ENCODE data around the gene GNAT2. TPM values are rescaled to one million over a fixed set of nuclear protein-coding genes. Genes with fewer than 3 reads are reported as not detected.

Gene GNAT2
- total and polyA plus RNA-seq, 2 donors (not counting 3 experiments of a cell fraction or from before 2014, with no cell fraction given): not detected

DNA sequence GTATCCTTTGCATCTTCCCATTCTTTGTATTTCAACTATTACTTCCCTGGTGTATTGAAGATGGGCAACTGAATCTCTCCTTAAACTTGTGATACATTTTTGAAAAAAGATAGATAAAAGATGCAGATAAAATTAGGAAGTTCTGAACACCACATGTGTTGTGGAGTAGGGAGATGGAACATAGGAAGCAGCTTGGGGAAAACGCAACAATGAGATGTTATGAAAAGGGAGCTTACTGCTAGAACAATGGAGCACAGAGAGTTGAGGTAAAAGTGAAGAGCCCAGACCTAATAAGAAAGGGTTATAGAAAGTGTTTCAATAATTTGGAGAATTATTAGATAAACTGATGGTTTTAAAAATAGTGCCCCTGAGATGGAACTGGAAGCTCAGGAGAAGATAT, 50.1 kb downstream of the GNAT2 start:
- H4K20me1 ChIP-seq (replicated peaks; ENCODE audit: control insufficient read depth, extremely low read depth, insufficient read depth, low read length): peaks cover 17% of the 10 kb centered on the region
- no peaks in the 10 kb centered on the region for H3K36me3 ChIP-seq (ENCODE audit: control insufficient read depth in 2 of 2, extremely low read depth in 1 of 2, insufficient read depth in 2 of 2, low read length in 2 of 2)
- ChIA-PET POLR2A (no interaction called here), CTCF (interaction anchor here (0.8 to 2.9 kb wide), 8 partner anchors 10 to 71 kb away, joined by 3 to 16 read pairs (median 4); no protein-coding TSS in a partner anchor)
- no peak overlapping the region for H2AFZ ChIP-seq (ENCODE audit: low read depth, low read length)
- FAIRE-seq (no peak), DNase-seq (ENCODE audit: low read depth, low spot score) (peak; percentile 48)
- no peak overlapping the region for H3K9ac ChIP-seq (replicated peaks; ENCODE audit: extremely low read depth, insufficient read depth, low read length)
- peaks cover 93% of the 10 kb centered on the region for H3K79me2 ChIP-seq (ENCODE audit: control insufficient read depth, insufficient read depth, low read length)
- TF ChIP-seq, protein P1, sequence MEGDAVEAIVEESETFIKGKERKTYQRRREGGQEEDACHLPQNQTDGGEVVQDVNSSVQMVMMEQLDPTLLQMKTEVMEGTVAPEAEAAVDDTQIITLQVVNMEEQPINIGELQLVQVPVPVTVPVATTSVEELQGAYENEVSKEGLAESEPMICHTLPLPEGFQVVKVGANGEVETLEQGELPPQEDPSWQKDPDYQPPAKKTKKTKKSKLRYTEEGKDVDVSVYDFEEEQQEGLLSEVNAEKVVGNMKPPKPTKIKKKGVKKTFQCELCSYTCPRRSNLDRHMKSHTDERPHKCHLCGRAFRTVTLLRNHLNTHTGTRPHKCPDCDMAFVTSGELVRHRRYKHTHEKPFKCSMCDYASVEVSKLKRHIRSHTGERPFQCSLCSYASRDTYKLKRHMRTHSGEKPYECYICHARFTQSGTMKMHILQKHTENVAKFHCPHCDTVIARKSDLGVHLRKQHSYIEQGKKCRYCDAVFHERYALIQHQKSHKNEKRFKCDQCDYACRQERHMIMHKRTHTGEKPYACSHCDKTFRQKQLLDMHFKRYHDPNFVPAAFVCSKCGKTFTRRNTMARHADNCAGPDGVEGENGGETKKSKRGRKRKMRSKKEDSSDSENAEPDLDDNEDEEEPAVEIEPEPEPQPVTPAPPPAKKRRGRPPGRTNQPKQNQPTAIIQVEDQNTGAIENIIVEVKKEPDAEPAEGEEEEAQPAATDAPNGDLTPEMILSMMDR (IDR thresholded peaks at IDR 0.05; ENCODE audit: extremely low read depth in 1 of 2, insufficient read depth in 1 of 2, low read depth in 1 of 2, low read length in 2 of 2): no peak
- TF ChIP-seq EZH2 (IDR thresholded peaks at IDR 0.05; ENCODE audit: borderline replicate concordance, low read depth, low read length, severe bottlenecking): no peak
- TF ChIP-seq GATA2 (IDR thresholded peaks at IDR 0.05; ENCODE audit: insufficient read depth, insufficient read length, low read depth, low read length): no peak
- TF ChIP-seq JUN (IDR thresholded peaks at IDR 0.05; ENCODE audit: borderline replicate concordance, insufficient read depth, insufficient read length, low read depth): no peak
- no peak for TF ChIP-seq POLR2AphosphoS5 (IDR thresholded peaks at IDR 0.05; ENCODE audit: insufficient read depth, low read depth, low read length)
- TF ChIP-seq, protein P2, sequence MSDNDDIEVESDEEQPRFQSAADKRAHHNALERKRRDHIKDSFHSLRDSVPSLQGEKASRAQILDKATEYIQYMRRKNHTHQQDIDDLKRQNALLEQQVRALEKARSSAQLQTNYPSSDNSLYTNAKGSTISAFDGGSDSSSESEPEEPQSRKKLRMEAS (IDR thresholded peaks at IDR 0.05; ENCODE audit: insufficient read depth, insufficient read length): no peak
- TF ChIP-seq MYC (IDR thresholded peaks at IDR 0.05; ENCODE audit: low read depth, low read length): no peak
- no peak for TF ChIP-seq POLR2A (IDR thresholded peaks at IDR 0.05; ENCODE audit: low read depth, low read length)
- no peak for TF ChIP-seq FOS (IDR thresholded peaks at IDR 0.05; ENCODE audit: borderline replicate concordance, insufficient read depth, low read length)
- H3K4me1 ChIP-seq (ENCODE audit: control insufficient read depth, extremely low read depth, insufficient read depth, low read length): peaks cover 12% of the 10 kb centered on the region
- no TSS peak for BruUV-seq (replicated peaks)
- H3K27me3 ChIP-seq (ENCODE audit: control insufficient read depth in 2 of 2, insufficient read depth in 2 of 2, low read length in 2 of 2): no peaks in the 10 kb centered on the region
- H3K9me1 ChIP-seq (replicated peaks; ENCODE audit: control insufficient read depth, extremely low read depth, insufficient read depth, low read length): no peaks in the 10 kb centered on the region
- intact Hi-C loops (cut with micrococcal nuclease): no loop called here
- H3K9me3 ChIP-seq (replicated peaks; ENCODE audit: control insufficient read depth, insufficient read depth, low read length): no peaks in the 10 kb centered on the region
- H3K4me3 ChIP-seq (replicated peaks in 1 of 3; ENCODE audit: insufficient read depth in 1 of 3, low read depth in 1 of 3, low read length in 3 of 3): no peak overlapping the region
- H3K4me2 ChIP-seq (ENCODE audit: insufficient read depth, low read length): peak overlapping the region; percentile 16
- dilution Hi-C loops (cut with MboI; ENCODE audit: extremely low pct_ligation_motif_present, low sequenced_read_pairs): no loop called here
- H3K27ac ChIP-seq (ENCODE audit: insufficient read depth, low read depth, low read length): no peak overlapping the region

Data from endothelial cell of umbilical vein (primary cell).